ENCODE results near the gene TRPC4.

Gene TRPC4

DNA sequence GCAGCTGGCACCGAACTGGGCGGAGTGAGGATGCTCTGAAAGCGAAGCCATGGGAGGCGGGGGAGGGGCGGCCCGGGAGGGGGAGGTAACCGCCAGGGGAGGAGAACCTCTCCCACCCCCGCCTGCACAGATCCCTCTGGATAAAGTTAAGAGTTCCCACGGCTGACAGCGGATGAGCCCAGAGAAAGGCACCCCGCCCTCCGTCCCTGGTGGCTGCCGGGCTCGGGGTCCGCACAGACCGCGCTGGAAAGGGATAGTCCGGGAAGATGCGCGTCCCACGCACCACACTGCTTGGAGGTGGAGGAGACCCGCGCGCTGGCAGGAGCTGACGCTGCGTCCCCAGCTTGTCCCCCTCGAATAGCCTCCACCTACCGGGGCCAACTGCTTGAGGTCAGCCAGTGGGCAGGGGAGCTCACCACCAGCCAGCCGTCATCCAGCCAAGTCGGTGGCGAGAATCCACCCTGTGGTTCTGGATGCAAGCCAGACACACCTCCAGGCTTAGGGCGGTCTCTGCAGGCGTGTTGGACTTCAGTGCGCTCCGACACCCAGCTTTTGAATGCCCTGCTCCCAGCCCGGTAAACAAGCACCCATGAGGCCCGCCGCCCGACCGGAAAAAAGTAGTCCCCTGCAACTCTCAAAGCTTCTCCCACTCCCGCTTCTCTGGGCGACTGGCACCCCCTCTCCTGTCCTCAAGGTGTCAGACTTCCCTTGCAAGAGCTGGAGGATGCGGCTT lies at the start of gene TRPC4:
TRPC4 (minus strand) TSS at position 17 of the 733 bp plus-strand sequence. CDS start 86,439 bp downstream, outside the sequence.
- peak; percentile 42 for DNase-seq (ENCODE audit: low read depth)

DNA sequence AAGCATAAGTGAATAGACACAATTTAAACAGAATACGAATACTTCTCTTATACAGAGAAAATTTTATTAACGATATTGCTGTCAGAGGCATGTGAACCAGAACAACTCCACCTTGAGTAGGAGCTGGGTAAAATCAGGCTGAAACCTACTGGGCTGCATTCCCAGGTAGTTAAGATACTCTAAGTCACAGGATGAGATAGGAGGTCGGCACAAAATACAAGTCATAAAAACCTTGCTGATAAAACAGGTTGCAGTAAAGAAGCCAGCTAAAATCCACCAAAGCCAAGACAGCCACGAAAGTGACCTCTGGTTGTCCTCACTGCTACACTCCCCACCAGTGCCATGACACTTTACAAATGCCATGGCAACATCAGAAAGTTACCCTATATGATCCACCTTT lies 49.2 kb upstream of the TRPC4 start:
- no peak for DNase-seq (ENCODE audit: low read depth)

DNA sequence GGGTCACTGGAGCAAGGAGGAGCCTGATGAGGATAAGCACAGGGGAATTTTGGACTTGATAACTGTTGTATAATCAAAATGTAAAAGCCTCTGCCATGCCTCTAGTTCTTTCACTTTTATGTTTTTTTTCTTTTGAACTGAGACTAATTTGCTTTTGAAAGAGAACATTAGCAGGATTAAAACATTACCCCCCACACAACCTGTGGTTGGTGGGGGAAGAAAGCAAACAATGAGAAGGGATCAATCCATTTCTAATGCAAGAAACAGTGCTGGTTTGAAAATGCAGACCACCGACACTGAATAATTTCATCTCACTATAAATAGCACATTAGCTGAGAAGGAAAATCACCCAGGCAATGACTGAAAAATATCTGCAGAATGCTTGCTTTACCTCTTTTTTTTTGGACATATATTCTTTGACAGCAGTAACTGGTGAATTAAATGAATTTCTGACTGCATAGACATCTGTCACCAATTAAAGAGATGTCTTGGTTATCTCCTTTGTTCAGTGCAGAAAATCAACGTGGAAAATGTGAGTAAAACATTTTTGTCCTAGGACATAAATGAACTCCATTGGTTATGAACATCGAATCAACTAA lies 48.6 kb upstream of the TRPC4 start:
- DNase-seq (ENCODE audit: low read depth): no peak

DNA sequence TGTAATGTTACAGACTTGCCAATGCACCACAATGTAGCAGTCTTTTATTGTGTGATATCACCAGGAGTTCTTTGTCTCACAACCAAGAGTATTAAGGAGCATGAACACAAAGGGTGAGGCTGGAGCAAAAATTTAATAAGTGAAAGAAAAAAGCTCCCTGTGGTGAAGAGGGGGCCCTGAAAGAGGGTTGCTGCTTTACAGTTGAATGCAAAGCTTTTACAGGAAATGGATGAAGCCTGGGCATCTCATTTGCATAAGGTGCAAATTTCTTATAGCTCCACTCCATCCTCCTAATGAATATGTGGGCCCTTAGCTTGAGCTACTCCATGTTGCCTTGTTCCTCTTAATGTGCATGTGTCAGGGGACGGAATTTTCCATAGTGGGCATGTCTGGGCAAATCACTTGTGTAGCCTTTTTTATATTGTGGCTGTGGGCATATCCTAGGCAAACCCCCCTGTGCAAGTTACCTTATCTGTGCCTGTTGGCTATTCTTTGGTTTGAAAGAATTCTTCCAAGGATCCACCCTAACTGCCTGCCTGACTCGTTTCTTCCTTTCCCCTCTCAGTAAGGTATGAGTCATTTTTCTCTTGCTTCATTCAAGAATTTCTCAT lies 45.3 kb upstream of the TRPC4 start:
- no peak for DNase-seq (ENCODE audit: low read depth)

DNA sequence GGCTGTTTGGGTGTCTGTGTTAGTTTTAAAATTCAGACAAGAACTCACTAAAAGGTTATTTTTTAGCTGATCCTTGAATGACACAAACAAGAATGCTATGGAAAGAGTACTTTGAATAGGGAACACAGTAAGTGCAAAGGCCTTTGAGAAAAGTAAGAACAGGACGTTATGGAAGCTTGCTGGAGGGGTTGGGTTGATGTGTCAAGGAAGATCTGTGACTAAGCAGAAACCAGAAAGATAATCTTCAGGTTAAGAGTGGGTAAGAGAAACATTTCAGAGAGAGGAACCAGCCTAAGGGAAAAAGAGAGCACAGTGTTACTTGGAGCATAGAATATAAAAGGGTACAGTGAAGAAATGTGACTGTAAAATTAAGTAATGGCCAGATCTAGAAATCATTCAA lies 41.2 kb upstream of the TRPC4 start:
- DNase-seq (ENCODE audit: low read depth): no peak

DNA sequence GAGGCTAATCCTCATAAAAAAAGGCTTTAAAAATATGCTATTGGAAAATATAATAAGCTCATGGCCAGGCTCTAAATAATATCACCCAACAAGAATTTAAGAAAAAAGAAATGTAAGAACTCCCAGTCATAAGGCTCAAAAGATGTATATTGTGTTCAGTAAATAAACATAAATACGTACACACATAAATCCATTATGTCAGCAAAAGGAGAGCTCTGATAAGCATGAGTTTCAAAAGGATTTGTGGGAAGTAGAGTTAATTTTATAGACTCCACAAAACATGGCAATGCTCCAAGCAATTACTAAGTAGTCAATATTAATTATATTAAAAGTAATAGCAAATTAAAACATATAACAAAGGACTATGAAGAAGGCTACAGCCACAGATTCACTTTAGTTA lies 37.3 kb upstream of the TRPC4 start:
- DNase-seq (ENCODE audit: low read depth): no peak

DNA sequence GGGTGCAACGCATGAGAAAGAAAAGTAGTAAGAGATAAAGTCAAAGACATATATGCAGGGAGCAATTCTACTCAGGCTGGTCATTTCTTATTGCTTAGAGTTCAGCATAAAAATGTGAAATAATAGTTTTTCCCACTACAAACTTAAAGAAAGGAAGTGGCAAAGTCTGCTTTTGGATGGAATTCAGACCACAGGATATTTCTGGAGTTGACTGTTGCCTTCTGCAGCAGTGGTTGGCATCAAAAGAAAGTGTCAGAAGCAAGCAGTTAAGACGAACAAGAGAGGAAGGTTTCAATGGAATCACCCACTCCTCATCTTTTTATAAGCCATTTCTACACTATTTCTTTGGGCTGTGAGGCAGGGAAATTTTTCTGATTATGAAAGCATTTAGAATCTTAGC lies 36.2 kb upstream of the TRPC4 start:
- DNase-seq (ENCODE audit: low read depth): peak; percentile 27

DNA sequence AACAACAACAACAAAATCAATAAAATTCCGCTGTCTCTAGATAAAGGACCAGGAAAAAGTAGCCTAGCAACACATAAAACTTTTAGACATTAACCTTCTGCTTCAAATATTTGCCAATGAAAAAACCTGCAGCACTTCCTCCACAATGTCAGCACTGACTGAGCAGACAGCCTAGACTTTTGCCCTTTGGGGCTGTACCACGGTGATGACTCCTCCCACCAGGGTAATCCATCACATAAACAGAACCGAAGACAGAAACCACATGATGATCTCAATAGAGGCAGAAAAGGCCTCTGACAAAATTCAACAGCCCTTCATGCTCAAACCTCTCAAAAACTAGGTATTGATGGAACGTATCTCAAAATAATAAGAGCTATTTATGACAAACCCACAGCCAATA lies 30.2 kb upstream of the TRPC4 start:
- no peak for DNase-seq (ENCODE audit: low read depth)

DNA sequence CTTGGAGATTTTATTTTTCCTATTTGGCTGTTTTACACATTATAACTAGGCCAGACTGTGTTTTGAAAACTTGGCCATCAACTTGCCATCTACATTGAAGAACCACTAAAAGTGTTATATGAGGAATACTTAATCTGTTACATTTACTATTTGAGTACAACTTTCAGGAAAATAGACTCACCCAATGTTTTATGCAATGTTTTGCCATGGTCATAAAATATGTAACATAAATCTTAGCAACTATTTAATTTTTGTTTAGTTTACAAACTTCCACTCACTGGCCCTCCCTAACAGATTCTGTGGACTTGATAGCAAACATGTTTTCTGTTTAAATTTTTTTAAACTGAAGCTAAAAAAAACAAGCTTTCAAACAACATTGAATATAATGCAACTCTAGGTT lies 23.7 kb upstream of the TRPC4 start:
- no peak for DNase-seq (ENCODE audit: low read depth)

DNA sequence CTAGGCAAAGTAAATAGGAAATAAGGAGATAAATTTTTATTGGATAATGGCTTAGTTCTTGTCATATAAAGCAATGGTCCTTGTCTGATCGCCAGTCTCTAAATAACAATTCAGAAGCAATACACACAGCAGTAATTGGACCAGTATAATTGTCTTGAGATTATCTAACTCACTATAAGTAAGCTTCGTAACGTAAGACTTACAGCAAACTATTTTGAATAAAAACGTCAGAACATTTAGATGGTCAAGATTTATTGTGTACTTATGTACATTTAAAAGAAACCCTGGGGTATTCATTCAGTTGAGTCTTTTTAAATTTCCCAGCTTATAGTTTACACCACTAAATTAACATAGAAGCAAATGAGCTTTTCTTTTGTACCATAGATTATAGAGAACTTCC lies 20.2 kb upstream of the TRPC4 start:
- DNase-seq (ENCODE audit: low read depth): no peak

DNA sequence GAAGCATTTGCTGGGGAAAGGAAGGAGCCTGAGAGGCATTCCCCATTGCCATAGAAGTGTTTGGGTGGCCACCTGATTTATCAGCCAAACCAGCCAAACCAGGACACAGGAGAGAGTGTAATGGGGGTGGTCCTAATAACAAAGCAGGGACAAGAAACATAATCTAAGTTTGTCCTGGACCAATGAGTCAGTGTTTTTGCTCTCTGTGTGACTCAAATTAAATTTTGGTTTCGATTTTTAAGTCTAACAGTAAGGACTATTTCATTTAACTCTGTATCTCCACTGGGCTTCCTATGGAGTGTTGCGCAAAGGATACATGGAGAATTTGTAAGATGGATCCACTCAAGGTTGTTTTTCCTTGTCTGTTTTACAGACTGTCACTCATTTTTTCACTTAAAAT lies 19.5 kb upstream of the TRPC4 start:
- DNase-seq (ENCODE audit: low read depth): no peak

DNA sequence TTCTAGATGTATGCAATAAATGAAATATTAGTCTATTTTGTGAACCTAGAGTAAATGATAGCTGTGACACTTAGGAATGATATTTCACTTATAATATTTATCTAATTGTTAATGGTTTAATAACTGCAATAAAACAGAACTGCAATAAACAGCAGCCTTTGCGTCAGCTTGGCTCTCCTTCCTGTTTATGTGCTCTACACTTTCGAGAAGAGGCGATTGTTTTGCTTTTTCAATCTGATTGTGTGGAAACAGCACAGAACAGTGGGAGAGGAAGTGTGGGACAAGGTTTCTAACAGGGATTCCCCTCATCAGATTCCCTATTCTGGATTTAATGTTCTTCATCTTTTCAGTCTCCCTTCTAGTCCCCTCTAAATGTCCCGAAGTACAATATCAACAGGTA lies 17.3 kb upstream of the TRPC4 start:
- no peak for DNase-seq (ENCODE audit: low read depth)

DNA sequence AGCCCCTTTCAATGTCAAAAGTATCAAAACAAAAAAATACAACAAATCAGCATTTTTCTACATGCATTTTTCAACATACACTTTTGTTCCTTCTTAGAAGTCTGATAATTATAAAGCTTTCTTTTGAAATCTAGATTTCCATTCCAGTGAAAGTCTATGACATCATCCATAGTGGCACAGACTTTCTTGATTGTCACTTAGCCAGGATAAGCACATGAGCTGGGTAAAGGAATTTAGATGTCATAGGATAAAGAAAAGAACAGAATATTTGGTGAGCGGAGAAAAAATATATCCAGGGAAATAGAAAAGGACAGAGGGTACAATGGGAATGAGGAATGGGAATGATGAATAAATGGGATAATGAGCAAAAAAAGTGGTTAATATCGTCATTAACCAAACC lies 15.1 kb upstream of the TRPC4 start:
- DNase-seq (ENCODE audit: low read depth): no peak

DNA sequence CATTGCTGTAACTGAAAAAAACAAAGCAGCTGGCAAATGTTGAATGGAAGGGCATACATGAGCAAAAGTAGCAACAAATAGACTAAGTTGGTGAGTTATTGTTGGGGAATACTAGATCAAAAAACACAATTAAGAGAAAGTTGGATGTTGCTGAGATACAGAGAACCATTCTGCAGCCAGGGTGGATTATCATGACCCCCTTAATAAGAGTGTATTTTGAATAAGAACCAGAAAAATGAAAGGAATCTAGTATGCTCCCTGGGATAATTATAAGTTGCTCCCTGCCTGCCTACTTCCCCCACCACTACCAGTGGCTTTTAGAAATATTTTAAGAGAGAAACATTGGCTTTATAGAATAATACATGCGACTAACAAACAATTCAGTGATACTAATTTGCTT lies 14.5 kb upstream of the TRPC4 start:
- DNase-seq (ENCODE audit: low read depth): no peak

DNA sequence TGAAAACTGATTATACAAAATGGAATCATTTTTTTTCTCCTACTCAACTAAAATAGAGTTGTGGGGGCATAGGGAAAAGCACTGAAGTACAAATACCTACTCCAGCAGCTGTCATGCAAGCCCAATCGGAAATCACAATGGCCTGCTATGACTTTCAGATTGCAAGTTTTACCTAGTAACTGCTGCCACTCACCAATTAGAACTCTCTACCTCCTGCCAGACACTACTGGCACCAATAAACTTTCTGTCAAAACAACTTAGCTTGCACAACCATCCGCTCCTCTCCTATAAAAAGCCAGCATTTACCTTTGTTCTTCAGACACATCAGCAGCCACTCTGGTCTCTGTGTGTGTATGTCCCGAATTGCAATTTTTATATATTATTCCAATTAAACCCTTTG lies 9.3 kb upstream of the TRPC4 start:
- no peak for DNase-seq (ENCODE audit: low read depth)

DNA sequence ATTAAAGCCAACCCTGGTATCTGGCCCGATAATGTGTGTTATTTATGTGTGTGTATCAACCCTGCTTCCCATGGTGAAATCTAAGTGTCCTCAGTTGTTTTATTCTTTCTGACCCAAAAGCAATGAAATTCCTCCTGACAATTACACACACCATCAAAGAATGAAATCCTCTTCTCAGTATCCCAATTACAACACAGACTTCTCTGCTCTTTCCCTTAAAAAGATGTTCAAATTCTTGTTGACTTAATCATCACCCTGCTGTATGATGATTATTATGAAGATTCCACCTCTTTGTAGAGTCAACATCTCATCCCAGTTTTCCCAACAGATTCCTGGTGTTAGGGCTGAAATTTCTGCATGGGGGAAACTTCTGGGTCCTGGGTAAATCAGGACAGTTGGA lies 8.9 kb upstream of the TRPC4 start:
- DNase-seq (ENCODE audit: low read depth): peak; percentile 61

DNA sequence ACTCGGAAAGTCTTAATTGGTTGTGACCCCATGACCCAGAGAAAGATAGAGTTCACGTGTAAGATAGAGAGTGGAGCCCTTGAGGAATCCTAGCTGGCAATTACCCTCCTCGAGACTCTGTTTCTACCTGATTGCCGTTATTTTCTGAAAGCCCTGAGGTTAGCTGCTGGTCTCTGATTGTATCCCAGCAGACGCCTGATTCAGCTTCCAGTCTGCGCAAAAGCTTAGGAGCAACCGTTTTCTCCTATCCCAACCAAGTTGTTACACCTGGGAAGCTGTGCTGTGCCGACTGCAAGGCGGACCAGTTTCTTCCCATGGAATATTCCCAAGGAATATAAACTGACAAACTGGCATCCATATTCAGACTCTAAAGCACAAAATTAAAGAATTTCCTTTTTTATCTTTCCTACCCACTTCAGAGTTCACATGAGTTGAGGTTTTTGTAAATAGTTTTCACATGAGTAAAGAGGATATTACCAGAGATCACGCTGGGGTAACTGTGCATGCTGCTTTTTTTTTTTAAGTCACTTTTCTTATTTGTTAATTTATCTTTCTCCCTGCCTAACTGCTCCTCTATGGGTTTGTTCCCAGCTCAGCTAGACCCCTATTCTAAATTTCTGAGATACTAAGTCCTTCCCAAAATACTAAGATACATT lies 1.5 kb upstream of the TRPC4 start:
- DNase-seq (ENCODE audit: low read depth): peak; percentile 35

DNA sequence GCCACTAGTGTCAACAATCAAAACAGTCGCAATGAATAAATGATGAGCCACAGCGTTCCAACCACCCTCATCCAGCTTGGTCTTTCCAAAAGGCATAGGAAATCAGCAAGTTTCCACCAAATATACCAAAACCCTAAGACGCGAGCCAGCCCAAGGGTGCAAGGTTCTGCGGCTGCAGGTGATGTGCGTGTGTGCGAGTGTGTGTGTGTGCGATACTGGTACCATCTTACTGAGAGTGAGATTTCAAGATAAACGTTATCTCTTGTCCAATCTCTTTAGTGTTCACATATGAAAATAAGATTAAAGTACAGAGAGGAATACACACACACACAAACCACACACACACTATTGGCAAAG lies 895 bp upstream of the TRPC4 start:
- DNase-seq (ENCODE audit: low read depth): peak; percentile 11

DNA sequence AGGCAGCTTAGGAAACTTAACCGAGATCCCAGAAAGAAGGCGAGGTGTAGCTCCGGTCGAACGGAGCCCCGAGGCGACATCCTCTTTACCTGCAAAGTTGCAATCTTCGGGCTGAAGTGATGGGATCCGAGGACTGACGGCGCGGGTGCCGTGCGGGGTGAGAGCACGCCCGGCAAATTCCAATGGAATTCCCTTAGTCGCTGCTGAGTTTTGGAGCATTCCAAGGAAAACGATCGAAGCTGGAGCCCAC lies 141 bp downstream of the TRPC4 start:
- DNase-seq (ENCODE audit: low read depth): no peak

DNA sequence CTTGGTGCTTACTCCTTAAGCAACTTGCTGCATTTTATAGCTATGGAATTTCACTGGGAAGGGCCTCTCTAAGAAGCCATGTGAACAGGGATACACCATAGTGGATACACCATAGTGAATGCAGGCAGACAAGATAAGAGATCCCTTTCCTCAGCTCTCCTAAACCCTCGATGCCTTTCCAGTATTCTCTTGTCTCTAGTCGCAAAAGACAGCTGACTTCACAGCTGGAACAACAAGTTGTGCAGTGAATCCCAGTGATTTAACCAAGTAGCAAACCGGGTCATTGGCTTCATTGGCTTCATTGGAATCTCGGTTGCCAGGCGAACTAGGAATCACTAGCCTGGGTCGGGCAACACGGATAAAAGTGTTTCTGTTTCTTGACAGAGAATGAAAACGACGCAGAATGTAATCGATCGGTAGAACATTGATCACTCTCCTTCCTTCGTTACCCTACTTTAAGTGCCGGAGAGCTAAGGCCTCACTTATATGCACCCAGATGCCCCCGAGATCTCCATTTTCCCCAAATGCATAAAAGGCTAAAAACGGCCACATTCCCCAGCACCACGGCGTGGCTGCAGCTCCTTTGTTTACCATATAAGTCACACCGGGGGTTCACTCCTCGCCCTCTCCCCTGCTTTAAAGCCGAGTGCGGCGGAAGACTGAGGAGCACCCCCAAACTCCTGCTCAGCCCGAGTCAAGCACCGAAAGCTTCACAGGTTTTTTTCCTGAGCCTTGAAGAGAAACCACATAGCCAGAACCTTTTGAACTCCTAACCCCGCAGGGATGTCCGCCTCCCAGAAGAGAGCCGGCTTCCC lies 674 bp downstream of the TRPC4 start:
- peak; percentile 34 for DNase-seq (ENCODE audit: low read depth)

DNA sequence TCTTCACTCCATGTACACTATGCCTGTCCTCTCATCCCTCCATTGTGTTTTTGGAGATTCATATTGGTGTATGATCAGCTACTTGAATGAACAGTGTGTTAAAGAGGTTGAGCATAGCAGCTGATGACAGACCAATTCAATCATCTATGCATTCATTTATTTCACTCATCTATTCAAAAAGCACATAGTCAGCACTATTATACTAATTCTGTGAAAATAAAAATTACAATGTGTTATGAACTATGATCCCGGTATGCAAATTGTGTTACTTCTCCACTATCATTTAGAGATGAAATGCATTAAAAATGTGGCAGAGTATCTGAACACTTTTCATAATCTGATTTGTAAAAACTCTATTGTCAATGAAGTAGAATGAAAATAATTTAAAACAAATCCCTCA lies 5.9 kb downstream of the TRPC4 start:
- no peak for DNase-seq (ENCODE audit: low read depth)

DNA sequence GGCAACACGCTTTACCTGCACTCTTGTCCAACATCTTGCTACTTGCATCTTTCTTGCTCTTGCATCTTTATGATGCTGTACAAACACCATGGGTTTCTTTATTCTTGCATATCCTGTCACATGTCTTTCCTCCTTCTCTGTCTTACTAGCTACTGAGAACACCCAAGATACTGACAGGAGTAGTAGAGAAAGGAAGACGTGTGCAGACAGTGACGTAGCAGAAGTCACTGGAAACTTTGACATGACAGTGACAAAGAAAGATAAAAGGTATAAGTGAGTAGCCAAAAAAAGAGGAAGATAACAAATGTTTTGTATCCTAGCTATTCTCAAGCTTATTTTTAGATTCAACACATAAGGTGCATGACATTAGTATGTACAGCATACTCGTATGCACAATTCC lies 34.2 kb downstream of the TRPC4 start:
- DNase-seq (ENCODE audit: low read depth): no peak

DNA sequence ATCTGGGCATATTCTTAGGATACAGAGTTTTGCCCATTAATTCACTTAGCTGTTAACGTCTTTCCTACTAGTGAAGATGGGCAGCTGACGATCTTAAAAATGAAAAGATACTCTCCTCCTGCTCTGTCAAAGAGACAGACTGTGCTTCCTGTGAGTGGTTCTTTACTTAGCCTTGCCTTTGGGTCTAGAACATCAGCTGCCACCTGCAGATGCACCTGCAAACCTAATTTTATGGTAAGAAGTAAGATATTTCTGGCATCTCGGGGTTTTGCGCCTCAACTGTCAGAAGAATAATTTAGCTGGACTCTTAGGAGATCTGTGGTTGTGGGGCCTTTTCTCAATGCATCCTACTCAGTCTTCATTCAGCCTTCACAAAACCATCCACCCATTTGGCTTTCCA lies 36.2 kb downstream of the TRPC4 start:
- no peak for DNase-seq (ENCODE audit: low read depth)

All from GM04503 (cell line).